Activated CD4-positive, alpha-beta T cell treated with anti-CD3 and anti-CD28 coated beads, Interleukin-2, amount 10 ng/mL, durations not matched to agents 24 days and 14 days (primary cell): Measurements from ENCODE around the gene EDIL3. TPM values are rescaled to one million over a fixed set of nuclear protein-coding genes. Genes with fewer than 3 reads are reported as not detected.

Experiments
- DNase-seq: peaks from one replicate; pipeline ENCODE4 v3.0.0; 2022
- H3K27ac Mint-ChIP-seq: one replicate; pipeline ENCODE4 v1.8.0; 2022; ENCODE audit warnings: mild to moderate bottlenecking, mixed read lengths
- H3K27me3 Mint-ChIP-seq: one replicate; pipeline ENCODE4 v1.8.0; 2022; ENCODE audit warnings: mixed read lengths
- H3K36me3 Mint-ChIP-seq: one replicate; pipeline ENCODE4 v1.8.0; 2022; ENCODE audit warnings: low read depth, mild to moderate bottlenecking, mixed read lengths
- H3K4me1 Mint-ChIP-seq: one replicate; pipeline ENCODE4 v1.8.0; 2021; ENCODE audit warnings: mixed read lengths
- H3K4me3 Mint-ChIP-seq: one replicate; pipeline ENCODE4 v1.8.0; 2022; ENCODE audit warnings: mild to moderate bottlenecking, moderate library complexity, mixed read lengths
- H3K9me3 Mint-ChIP-seq: one replicate; pipeline ENCODE4 v1.8.0; 2021; ENCODE audit warnings: mixed read lengths
- intact Hi-C: fragments of 100-400 bp; cut with micrococcal nuclease; formaldehyde crosslinking; loops from one replicate; pipeline ENCODE4 v1.15.1; 2023
- total RNA-seq: library from RNA; stranded (reverse); gene quantifications from 2 replicates; pipeline ENCODE4 v1.2.3, GENCODE V29; 2022

The EDIL3 gene, protein sequence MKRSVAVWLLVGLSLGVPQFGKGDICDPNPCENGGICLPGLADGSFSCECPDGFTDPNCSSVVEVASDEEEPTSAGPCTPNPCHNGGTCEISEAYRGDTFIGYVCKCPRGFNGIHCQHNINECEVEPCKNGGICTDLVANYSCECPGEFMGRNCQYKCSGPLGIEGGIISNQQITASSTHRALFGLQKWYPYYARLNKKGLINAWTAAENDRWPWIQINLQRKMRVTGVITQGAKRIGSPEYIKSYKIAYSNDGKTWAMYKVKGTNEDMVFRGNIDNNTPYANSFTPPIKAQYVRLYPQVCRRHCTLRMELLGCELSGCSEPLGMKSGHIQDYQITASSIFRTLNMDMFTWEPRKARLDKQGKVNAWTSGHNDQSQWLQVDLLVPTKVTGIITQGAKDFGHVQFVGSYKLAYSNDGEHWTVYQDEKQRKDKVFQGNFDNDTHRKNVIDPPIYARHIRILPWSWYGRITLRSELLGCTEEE
- not detected in 2 replicates for total RNA-seq

DNA sequence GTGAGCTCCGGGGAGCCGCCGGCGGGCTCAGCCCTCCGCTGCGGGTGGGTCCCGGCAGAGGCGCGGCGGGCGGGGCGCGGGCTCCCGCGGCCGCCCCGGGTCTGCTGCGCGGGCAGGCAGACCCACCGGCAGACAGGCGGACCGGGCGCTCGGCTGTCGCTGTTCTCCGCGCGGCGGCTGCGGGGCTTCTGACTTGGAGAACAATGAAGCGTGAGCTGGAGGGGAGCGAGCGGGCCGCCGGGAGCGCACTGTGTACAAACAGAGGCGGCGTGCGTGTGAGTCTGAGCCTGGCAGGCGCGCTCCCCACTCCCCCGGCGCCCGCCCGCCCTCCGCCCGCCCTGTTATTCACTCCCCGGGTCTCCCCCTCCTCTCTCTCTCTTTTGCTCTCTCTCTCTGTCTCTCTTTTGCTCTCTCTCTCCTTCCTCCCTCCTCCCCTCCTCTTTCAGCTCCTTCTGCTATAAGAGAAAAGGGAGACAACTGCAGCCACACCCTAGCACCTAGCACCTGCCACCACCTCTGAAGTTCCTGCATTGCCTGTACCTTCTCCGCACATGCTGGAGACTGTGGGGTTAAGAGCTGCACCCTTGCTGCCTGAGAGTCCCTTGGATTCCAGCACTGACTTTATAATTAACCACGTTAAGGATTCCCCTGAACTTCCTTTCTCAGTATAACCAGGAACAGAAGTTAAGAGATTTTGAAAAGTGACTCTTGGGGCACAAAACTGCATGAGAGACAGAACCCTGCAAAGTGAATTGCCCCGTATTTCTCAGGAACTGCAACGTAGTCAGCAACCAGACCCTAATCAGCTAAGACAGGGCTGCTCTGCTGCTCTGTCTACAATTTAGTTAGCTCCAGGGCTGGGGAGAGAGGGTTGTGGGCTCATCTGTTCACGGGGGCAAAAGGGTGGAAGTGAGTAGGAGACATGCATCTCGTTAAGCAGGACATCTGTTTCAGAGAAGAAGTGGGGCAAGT, at the start of gene EDIL3:
Gene EDIL3 (minus strand): TSS at position 277 of the 972 bp plus-strand sequence. CDS start 506 bp downstream, outside the sequence.
- Mint-ChIP-seq H3K27me3 (peaks cover 45% of the 10 kb centered on the region), H3K36me3 (no peaks in the 10 kb centered on the region), H3K4me1 (peaks cover 10% of the 10 kb centered on the region), H3K9me3 (no peaks in the 10 kb centered on the region), H3K27ac (no peak within 1 kb of the TSS), H3K4me3 (no peak within 1 kb of the TSS)
- intact Hi-C loops = no loop called here
- no peak for DNase-seq

DNA sequence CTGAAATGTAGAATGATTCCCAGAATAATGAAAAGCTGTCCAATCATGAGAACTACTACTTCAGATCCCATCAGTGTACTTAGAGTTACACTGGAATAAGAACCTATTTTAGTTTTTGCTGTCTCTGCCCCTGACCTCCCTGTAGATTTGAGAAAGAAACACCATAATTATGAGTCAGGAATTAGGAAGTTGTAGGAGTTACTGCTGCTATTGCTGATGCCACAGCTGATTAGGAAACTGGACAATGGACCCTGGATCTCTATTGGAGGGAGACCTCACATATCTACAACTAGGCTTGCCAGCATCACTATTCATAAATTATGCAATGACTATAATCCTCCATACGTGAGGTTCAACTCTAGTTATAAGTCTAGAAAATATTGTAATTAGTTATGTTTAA, 48.8 kb upstream of the EDIL3 start:
- Mint-ChIP-seq H3K27me3 (no peaks in the 10 kb centered on the region), H3K36me3 (no peaks in the 10 kb centered on the region), H3K9me3 (no peaks in the 10 kb centered on the region), H3K27ac (no peak overlapping the region), H3K4me3 (no peak overlapping the region), H3K4me1 (no peaks in the 10 kb centered on the region)
- intact Hi-C loops = no loop called here
- no peak for DNase-seq

DNA sequence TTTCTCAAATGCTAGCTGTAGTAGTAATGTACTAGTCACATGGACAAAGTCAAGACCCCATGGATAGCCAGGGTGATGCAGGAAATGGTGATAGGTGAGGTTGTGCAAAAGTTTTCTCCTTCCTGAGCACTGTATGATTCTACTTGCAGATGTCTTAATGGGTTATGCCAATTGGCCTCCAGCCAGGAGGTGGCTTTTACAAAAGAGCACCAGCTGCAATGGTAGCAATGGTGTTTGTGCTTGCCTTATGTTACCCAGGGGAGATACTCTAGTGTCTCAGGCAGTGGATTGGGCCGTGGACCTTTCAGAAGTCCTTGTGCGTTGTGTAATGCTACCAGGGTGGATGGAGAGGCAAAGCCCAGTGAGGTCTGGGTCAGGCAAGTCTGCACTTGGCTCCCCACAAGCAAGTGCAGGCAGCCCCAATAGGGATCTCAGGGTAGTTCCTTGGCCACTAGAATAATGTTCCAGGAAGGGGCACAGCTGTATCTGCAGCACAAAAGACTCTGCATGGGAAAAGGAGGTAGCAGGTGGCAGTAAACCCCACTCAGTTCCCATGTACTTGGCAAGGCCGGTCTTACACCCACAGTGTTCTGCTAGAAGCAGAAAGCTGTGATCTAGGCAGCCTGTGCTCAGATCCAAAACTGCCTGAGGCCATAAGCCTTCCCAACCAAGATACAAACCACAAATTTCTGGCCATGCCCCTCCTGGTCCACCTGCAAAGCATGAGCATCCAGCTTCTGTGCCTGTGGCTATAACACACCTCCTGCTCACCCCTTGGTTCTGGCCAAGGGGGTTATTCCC, 46.4 kb upstream of the EDIL3 start:
- DNase-seq = no peak
- Mint-ChIP-seq H3K4me3 (no peak overlapping the region), H3K27ac (no peak overlapping the region), H3K27me3 (no peaks in the 10 kb centered on the region), H3K9me3 (no peaks in the 10 kb centered on the region), H3K36me3 (no peaks in the 10 kb centered on the region), H3K4me1 (no peaks in the 10 kb centered on the region)
- intact Hi-C loops = no loop called here

DNA sequence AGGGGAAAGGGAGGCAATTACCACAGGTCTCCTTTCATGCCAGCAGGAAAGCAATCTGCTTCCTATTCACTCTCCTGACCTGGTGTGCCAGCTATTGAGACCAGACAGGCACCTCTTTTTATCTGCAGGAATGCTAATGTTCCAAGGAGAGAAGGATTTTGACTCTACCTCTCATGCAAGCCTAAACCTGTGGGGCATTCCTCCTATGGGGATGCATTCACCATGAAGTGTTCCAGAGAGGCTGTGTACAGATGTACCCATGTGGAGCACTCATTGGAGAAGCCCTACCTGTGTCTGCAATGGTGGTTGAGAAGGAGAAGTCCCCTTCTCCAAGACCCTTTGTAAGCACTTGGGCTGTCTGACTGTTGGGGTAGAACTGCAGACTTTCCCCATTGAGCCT, 45.4 kb upstream of the EDIL3 start:
- no peaks in the 10 kb centered on the region for H3K4me1 Mint-ChIP-seq
- intact Hi-C loops = no loop called here
- H3K9me3 Mint-ChIP-seq = no peaks in the 10 kb centered on the region

DNA sequence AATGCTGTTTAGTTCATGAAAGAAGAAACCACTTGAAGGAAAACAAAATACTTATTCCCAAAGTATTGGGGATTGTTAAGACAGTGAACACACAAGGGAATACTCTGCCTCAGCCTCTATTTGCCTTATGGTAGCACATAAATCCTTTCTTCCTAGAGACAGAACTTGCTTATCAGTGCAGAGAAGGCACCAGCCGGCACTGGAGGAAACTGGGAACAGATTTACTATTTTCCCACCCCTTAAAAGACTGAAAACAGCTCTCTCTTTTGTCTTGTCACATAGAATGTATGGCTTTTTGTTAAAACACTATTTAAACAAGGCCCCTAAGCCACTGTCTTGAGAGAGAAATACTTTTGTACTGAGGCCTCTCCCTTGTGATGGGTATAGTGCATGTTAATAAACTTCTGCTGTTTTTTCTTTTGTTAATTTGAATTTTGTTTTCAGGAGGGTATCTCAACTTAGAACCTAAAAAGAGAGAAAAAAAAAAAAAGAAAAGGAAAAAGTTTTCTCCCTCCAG, 40.7 kb upstream of the EDIL3 start:
- H3K4me3 Mint-ChIP-seq = no peak overlapping the region
- H3K36me3 Mint-ChIP-seq = no peaks in the 10 kb centered on the region
- no peaks in the 10 kb centered on the region for H3K9me3 Mint-ChIP-seq
- H3K27ac Mint-ChIP-seq = no peak overlapping the region
- no peaks in the 10 kb centered on the region for H3K4me1 Mint-ChIP-seq
- no peaks in the 10 kb centered on the region for H3K27me3 Mint-ChIP-seq
- no peak for DNase-seq
- intact Hi-C loops = no loop called here

More for the DNA sequence above, 45.4 kb upstream of the EDIL3 start:
- no peak overlapping the region for H3K4me3 Mint-ChIP-seq
- no peak overlapping the region for H3K27ac Mint-ChIP-seq
- H3K36me3 Mint-ChIP-seq = no peaks in the 10 kb centered on the region
- no peak for DNase-seq
- no peaks in the 10 kb centered on the region for H3K27me3 Mint-ChIP-seq

DNA sequence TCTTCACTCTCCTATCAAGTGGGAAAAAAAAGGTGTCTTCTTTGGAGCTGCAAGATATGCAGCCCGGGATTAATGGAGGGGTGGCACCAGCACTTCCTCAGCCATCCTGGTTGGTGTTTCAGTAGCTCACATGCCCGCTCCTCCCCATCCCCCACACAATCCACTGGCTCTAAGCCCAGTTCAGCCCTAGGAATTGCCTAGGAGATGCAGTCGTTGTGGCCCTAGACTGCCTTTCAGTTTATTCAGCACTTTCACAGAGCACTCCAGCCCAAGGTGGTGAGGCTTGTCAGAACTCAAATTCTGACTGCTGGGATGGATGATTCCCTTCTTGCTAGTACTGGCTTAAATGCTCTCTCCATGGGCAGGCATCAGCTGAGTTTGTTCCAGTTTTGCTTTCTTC, 35.1 kb upstream of the EDIL3 start:
- no peak overlapping the region for H3K4me3 Mint-ChIP-seq
- no peaks in the 10 kb centered on the region for H3K27me3 Mint-ChIP-seq
- intact Hi-C loops = no loop called here
- no peak for DNase-seq
- no peaks in the 10 kb centered on the region for H3K4me1 Mint-ChIP-seq
- H3K36me3 Mint-ChIP-seq = no peaks in the 10 kb centered on the region
- no peak overlapping the region for H3K27ac Mint-ChIP-seq
- H3K9me3 Mint-ChIP-seq = peaks cover 7% of the 10 kb centered on the region

DNA sequence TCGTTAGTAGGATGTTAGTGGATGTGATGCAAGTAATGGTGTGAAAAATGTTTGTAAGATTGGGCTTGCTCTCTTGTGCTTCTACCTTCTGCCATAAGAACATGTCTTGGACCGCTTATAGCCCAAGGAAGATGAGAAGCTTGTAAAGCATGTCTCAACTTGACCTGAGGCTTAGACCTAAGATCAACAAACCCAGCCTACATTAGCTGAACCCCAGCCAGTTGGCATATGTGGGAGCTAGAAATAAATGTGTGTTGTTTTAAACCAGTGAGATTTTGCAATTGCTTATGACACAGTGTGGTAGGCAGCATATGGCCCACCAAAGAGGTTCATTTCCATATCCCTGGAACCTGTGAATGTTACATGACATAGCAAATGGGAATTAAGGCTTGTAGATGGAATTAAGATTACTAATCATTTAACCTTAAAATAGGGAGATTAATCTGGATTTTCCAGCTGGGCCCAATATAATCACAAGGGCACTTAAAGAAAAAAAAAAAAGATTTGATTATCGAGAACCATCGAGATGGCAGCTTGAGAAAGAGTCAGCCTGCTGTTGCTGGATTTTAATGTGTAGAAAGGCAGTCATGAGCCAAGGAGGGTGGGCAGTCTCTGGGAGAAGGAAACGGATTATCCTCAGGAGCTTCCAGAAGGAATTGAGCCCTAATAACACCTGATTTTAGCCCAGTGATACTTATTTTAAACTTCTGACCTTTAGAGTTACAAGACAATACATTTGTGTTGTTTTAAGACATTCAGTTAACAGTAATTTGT, 27.3 kb upstream of the EDIL3 start:
- no peaks in the 10 kb centered on the region for H3K4me1 Mint-ChIP-seq
- H3K36me3 Mint-ChIP-seq = no peaks in the 10 kb centered on the region
- no peaks in the 10 kb centered on the region for H3K27me3 Mint-ChIP-seq
- peaks cover 7% of the 10 kb centered on the region for H3K9me3 Mint-ChIP-seq
- no peak for DNase-seq
- no peak overlapping the region for H3K4me3 Mint-ChIP-seq
- intact Hi-C loops = no loop called here
- no peak overlapping the region for H3K27ac Mint-ChIP-seq

DNA sequence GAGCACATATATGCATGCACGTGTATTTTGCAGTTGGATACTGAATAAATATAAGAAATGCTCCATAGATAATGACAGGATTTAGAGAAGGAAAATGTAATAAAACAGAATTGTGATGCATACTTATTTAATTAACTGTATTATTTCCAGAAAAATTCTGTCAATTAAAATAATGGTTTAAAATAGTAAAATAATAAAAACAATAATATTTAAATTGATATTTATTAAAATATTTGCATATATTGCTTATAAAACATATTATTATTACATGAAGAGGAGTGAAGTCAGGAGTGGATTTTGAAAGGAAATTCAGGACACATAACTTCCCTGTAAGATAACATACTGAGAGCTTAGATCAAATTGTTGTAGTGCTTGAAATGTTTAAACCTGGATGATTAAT, 21.4 kb upstream of the EDIL3 start:
- Mint-ChIP-seq H3K36me3 (no peaks in the 10 kb centered on the region), H3K9me3 (no peaks in the 10 kb centered on the region), H3K27ac (no peak overlapping the region), H3K4me1 (no peaks in the 10 kb centered on the region), H3K4me3 (no peak overlapping the region), H3K27me3 (no peaks in the 10 kb centered on the region)
- intact Hi-C loops = no loop called here
- DNase-seq = no peak

DNA sequence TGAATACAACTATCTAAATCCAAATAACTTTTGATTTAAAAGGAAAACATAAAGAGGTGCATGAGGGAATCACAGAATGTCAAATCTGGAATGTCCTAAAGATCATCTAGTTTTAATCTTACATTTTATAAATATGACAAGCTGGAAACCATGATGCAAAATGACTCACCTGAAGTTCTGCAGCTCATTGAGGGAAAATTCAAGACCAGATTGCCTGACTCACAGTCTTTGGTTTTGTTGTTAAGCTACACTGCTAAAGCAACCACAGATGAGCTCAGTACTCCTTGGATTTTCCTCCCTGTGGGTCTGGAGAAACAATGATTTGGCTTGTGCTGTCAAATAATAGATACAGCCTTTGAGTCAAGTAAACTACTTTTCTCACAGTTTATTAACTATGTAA, 19.1 kb upstream of the EDIL3 start:
- no peaks in the 10 kb centered on the region for H3K4me1 Mint-ChIP-seq
- H3K4me3 Mint-ChIP-seq = no peak overlapping the region
- H3K27ac Mint-ChIP-seq = no peak overlapping the region
- no peak for DNase-seq
- intact Hi-C loops = no loop called here
- no peaks in the 10 kb centered on the region for H3K27me3 Mint-ChIP-seq
- no peaks in the 10 kb centered on the region for H3K9me3 Mint-ChIP-seq
- no peaks in the 10 kb centered on the region for H3K36me3 Mint-ChIP-seq

DNA sequence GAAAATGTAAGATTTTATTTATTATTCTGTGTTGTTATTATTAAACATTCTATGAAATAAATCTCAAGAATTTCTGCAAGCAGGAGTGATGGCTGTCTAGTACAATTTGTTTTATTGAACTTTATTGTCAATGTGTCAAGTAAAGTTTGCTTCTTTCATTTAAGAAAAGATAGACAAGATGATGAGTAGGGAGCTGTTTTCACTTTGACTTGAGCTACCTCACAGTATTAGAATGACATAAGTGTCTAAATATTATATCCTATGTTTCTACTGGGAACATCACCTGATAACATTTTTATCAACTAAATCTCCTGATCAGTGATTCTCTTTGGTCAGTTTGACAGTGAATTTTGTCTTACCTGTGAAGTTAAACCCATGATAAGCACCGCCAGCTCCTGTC, 12.7 kb upstream of the EDIL3 start:
- H3K27ac Mint-ChIP-seq = no peak overlapping the region
- no peaks in the 10 kb centered on the region for H3K36me3 Mint-ChIP-seq
- intact Hi-C loops = no loop called here
- no peaks in the 10 kb centered on the region for H3K9me3 Mint-ChIP-seq
- no peak overlapping the region for H3K4me3 Mint-ChIP-seq
- DNase-seq = no peak
- no peaks in the 10 kb centered on the region for H3K4me1 Mint-ChIP-seq
- H3K27me3 Mint-ChIP-seq = no peaks in the 10 kb centered on the region

DNA sequence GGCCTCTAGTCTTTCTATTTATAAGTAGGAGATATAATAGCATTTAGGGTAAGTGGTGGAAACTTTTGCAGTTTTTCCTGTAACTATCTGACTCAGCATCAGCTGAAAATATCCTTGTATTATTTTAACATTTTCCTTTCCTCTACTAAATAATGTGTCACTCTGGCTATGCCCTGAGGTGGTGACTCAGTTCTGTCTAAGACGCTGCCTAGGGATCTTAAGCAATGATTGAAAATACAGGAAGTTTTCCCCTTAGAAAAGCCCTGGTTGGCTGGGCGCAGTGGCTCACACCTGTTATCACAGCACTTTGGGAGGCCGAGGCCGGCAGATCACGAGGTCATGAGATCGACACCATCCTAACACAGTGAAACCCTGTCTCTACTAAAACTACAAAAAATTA, 9.3 kb upstream of the EDIL3 start:
- Mint-ChIP-seq H3K36me3 (no peaks in the 10 kb centered on the region), H3K9me3 (no peaks in the 10 kb centered on the region), H3K4me1 (no peaks in the 10 kb centered on the region), H3K27ac (no peak overlapping the region), H3K27me3 (no peaks in the 10 kb centered on the region), H3K4me3 (no peak overlapping the region)
- intact Hi-C loops = no loop called here
- no peak for DNase-seq

DNA sequence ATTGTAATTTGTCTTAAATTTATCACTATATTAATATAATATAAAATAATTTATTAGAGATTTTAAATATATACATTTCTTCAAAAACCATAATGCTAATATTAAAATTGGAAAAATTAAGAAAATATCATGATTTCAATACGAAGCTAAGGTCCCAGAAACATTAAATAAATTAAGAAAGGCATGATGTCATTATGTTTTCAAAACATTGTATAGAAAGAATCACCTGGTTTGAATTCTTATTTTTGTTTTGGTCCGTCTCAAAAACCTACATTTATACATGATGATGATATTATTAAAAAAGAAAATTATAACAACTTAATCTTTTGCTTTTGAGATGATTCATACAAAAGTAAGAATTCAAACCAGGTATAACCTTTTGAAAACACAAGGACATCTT, 8.2 kb upstream of the EDIL3 start:
- H3K27ac Mint-ChIP-seq = no peak overlapping the region
- no peaks in the 10 kb centered on the region for H3K36me3 Mint-ChIP-seq
- no peaks in the 10 kb centered on the region for H3K27me3 Mint-ChIP-seq
- no peaks in the 10 kb centered on the region for H3K9me3 Mint-ChIP-seq
- intact Hi-C loops = no loop called here
- DNase-seq = no peak
- H3K4me1 Mint-ChIP-seq = no peaks in the 10 kb centered on the region
- no peak overlapping the region for H3K4me3 Mint-ChIP-seq

DNA sequence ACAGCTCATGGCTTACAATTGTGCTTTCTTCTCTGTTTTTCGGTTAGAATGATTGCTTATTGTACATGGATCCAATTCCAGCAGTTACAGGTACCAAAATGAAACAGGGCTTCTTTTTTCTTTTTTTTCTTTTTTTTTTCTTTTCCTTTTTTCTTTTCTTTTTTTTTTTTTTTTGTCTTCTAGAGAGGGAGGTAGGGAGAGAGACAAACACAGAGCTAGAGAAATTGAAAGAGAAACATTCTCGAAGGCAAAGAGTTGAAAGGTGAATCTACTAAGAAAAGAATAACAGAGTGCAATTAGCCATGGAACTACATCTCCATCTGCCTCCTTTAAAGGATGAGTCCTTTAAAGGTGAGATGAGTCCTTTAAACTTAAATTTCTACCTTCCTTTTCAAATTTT, 1.0 kb upstream of the EDIL3 start:
- H3K27ac Mint-ChIP-seq = no peak overlapping the region
- no peaks in the 10 kb centered on the region for H3K9me3 Mint-ChIP-seq
- no peak for DNase-seq
- intact Hi-C loops = no loop called here
- H3K4me3 Mint-ChIP-seq = no peak overlapping the region
- no peaks in the 10 kb centered on the region for H3K36me3 Mint-ChIP-seq
- H3K27me3 Mint-ChIP-seq = peaks cover 45% of the 10 kb centered on the region
- peaks cover 10% of the 10 kb centered on the region for H3K4me1 Mint-ChIP-seq
